ENCODE data around the gene BICD2.
A peak's percentile ranks its signal among the peaks of the same experiment; 100 is the strongest.
"Not testable (repeated sequence)": the region's sequence is repeated elsewhere in the genome, so short reads cannot be mapped to it uniquely, and the experiment has no call there.

Gene BICD2

DNA sequence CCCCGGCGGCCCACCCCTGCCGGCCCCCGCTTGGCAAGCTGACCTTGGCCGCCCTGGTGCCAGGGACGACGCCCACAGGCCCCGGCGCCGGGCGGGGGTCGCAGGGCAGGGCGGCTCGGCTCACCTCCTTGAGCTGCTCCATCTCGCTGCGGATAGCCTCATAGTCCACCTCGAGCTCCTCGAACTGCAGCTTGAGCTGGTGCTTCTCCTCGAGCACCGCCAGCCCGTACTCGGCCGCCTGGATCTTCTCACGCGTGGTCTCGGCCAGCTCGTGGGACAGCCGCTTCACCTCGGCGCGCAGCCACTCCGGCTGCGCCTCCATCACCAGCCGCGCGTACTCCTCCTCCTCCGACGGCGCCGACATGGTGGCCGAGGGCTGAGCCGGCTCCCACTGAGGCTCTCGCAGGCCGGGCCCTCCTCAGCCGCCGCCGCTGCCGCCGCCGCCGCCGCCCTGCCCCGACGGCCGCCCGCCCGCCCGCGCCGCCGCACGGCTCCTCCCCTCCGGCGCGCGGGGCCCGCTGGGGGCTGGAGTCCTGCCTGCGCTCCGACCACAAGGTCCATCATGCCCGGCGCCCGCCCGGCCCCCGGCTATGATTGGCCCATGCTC is at the start of gene BICD2:
Gene BICD2, minus strand, starts transcription at position 453 of the 607 bp plus-strand sequence. Its CDS starts 89 bp downstream, at position 364.
- peak in 2 of 3 experiments; percentile 7 to 8 for DNase-seq (ENCODE audit: low read depth in 2 of 3, low spot score in 2 of 3)

DNA sequence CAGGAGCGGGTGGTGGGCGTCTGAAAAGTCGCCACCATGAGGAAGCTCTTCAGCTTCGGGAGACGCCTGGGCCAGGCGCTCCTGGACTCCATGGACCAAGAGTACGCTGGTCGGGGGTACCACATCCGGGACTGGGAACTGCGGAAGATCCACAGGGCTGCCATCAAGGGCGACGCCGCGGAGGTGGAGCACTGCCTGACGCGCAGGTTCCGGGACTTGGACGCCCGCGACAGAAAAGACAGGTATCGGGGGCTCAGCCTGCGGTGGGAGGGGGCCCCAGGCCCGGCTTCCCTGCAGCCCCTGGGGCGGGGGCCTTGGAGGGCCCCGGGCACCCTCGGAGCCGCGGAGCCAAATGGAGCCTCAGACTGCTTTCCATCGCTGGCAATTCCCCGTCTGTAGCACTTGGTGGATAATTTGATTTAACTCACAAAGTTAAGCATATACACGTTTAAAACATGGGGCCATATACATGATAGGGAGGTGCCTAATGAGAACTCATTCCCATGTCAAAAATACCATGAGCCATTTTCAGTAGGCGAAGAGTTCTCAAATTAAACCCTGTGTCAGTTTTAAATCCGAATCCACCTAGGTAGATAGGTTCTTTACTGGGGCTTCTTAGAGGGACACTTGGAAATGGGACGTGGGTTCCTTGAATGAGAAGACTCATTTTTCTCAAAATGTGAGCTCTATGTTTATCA is 45.1 kb upstream of the BICD2 start:
- DNase-seq (ENCODE audit: low read depth in 2 of 3, low spot score in 2 of 3): not testable (repeated sequence)

DNA sequence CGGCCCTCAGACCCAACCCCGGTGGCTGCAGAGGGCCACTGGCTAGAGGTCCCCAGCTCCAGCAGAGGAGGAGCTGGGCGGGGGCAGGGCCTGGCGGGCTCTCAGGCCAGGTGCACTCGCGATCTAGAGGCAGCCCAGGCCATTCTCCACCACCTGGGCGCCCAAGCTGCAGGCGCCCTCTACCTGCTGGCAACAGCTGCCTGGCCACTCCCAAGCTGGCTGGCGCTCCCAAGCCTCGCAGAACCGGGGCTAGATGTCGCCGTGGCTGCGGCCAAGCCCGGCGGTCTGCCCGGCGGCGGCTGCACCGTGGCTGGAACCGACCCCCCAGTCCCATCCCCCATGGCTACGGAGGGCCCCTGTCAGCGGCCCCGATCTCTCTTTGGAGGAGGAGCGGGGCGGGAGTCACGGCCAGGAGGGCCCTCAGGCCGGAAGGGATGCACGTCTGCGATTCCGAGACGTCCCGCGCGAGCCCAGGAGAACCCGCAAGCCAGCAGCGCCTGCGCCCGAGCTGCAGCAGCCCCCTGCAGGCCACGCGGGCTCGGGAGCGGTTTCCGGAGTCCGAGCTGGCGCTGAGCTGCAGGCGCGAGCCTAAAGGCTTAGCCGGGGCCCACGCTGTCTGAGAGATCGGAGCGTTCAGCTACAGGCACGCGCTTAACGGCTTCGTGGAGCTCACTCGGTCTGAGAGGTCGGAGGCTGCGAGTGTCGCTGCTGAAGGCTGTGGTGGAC is 44.3 kb upstream of the BICD2 start:
- DNase-seq (ENCODE audit: low read depth in 2 of 3, low spot score in 2 of 3): peak in 2 of 3 experiments; percentile 33 to 38

DNA sequence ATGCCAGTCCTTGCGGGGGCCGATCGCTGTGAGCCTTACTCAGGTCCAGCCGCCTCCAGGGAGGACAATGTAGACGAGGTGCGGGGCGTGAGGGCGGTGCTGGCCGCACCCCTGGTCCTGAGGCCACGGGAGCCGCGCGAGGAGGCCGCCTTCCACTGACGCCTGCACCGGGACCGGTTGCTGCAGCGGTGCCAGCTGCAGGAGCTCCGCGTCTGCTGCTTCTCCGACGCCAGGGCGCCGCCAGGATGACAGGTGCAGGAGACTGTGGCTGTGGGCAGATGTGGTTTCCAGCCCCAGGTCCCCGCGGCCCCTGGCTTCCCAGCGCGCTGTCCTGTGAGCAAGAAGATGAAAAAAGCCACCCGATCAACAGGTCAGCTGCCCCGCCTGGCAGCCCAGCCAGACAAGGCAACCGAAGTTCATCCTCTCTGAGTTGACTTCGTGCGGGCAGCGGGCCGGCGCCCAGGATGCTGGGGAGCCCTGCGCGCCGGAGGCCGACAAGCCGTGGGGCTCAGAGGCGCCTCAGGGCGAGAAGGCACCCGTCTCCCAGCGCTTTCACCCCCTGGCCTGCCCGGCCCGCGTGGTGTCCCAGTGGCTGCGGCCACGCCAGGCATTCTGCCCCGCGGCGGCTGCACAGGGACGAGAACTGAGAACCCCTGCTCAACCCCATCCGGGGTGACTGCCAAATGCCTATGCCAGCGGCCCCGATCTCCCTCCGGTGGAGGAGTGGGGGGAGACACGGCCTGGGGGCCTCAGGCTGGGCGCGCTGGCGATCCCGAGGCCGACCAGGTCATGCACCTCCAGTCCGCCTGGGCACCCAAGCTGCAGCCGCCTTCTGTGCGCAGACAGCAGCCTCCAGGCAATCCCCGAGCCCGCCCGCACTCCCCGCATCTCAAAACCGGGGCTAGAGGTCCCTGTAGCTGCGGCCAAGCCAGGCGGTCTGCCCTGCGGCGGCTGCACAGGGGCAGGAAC is 43.4 kb upstream of the BICD2 start:
- peak in 1 of 3 experiments; percentile 17 for DNase-seq (ENCODE audit: low read depth in 2 of 3, low spot score in 2 of 3)

DNA sequence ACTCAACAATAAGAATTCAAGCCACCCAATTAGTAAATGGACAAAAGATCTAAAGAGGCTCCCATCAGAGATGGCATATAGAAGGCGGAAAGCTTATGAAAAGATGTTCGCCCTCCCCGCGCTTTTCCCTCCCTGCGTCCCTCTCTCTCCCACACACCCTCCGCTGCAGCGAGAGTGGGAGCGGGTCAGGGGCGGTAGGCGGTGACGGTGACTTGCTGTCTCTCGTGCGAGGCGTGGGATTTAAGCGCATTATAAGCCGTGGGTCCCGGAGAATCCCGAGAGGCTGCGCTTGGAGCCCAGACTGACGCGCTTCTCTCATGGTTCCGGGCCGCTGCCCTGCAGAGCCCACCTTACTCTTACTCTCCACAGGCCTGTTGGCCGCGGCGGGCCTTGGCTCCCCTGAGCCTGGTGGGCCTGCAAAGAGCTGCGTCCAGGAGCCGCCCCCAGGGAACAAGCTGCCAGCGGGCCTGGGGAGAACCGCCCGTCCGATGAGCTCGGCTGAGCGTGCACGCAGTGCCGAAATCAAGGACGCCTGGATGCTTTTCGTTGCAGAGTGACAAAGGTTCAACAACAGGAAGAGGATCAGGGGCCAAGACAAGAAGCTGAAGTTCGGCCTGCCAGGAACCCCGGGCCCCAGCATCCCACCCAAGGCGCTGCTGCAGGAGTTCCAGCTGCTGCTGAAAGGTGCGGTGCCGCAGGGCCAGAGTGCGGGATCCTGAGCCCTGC is 42.6 kb upstream of the BICD2 start:
- no peak for DNase-seq (ENCODE audit: low read depth in 2 of 3, low spot score in 2 of 3)

DNA sequence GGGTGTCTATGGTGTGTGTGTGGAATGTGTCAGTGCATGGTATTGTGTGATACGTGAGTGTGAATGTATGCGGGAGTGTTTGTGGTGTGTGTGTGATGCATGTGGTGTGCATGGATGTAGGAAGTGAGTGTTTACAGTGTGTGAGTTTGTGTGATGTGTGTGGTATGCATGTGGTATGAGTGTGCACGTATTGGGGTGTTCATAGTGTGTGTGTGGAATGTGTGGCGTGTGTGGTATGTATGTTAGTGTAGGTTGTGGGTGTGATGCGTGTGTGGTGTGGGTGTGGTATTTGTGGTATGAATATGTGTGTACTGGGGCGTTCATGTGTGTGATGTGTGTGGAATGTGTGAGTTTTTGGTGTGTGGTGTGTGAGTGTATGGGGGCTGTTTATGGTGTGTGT is 40.1 kb upstream of the BICD2 start:
- no peak for DNase-seq (ENCODE audit: low read depth in 2 of 3, low spot score in 2 of 3)

DNA sequence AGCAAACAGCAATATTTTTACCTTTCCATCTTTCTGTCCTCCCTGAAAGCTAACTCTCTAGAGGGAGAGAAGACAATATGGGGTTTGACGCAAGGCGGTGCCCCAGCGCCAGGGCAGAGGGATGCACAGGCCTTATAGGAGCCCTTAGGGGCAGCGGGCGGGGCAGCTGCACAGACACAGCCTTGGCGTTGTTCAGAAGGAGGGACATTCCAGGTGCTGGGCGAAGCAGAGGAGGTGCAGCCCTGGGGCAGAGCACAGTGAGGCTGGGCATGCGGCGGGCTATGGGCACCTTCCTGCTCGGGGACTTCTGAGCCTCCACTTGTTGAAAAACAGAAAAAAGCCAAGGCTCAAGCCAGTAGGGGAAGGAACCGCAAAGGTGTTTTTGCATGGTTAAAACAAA is 33.7 kb upstream of the BICD2 start:
- DNase-seq (ENCODE audit: low read depth in 2 of 3, low spot score in 2 of 3): no peak

DNA sequence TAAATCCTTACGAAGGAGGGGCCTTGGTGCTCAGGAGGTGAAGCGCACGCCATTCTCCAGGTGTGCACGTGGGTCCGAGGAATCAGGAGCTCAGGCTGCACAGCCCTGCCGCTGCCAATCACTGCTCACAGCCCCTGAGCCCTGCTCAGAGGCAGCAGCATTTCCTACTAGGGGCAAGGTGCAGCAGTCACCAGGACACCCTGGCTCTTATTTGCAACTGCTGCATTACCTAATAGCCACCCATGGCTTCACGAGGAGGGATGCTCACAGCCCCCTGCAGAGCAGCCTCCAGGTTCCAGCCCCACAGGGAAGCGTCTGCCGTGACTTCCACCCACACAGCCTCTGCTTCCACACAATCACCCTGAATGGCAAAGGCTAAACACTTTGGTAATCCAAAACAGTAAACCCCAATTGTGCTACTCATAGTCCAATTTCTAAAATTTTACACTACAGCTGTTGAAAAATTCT is 31.7 kb upstream of the BICD2 start:
- not testable (repeated sequence) for DNase-seq (ENCODE audit: low read depth in 2 of 3, low spot score in 2 of 3)

DNA sequence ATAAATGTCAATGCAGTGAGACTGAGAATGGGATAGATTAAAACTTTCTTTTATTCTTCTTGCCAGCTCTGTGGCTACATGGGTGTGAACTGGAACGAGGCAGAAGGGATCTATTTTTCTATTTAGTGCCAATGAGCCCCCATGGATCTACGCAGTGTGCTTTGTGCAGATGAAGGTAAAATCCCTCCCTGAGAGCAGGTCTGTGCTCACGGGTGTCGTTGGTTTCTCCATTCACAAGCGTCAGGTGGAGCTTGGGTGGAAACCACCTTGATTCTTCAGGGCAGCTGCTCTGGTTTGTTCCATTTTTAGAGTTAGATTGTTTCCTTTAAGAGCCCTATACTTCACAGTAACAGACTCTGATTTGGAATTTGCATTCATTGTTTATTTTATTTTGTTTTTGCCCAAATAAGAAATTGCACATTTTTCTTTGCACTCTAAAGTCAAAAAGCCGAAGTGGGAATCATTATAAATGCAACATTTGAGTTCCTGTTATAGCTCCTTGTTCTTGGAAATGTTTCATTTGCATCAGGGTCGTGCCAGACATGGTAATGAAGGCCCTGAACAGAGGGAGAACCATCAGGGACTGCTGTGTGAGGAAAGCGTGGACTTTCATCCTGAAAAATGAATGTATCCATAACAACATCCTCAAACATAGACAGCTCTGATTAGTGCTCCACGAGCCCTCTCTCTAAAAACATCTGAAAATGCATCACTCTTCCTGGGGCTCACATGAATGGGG is 31.1 kb upstream of the BICD2 start:
- no peak for DNase-seq (ENCODE audit: low read depth in 2 of 3, low spot score in 2 of 3)

DNA sequence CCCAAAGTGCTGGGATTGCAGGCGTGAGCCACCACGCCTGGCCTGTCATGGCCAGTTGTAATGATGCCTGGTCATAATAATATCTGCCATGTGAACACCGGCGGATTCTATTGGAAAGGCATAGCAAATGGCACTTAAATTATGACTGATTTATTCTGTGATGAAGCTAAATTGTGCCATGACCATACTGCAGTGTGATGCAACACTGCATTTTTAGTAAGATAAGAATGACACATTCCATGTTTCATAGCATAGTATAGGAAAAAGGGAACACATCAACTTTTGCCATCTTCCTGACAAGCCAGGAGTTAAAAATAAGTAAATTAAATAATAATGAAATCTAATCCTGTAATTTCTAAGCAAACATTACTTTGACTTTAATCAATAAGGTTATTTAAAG is 30.4 kb upstream of the BICD2 start:
- no peak for DNase-seq (ENCODE audit: low read depth in 2 of 3, low spot score in 2 of 3)

DNA sequence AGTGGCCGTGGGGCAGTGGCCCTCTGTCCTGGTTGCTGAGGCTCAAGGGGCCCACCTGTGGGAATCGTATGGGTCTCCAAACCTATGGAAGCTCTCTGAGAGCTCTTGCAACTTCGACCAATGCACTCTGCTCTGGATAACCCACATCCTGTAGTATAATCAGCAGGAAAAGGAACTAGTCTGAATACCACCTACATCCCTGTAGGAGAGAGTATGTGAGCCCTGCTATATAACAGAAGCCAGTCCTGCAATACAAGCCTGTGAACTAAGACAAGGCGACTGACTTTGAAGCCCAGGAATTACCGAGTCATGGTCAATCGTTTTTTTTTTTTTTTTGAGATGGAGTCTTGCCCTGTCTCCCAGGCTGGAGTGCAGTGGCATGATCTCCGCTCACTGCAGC is 29.8 kb upstream of the BICD2 start:
- no peak for DNase-seq (ENCODE audit: low read depth in 2 of 3, low spot score in 2 of 3)

DNA sequence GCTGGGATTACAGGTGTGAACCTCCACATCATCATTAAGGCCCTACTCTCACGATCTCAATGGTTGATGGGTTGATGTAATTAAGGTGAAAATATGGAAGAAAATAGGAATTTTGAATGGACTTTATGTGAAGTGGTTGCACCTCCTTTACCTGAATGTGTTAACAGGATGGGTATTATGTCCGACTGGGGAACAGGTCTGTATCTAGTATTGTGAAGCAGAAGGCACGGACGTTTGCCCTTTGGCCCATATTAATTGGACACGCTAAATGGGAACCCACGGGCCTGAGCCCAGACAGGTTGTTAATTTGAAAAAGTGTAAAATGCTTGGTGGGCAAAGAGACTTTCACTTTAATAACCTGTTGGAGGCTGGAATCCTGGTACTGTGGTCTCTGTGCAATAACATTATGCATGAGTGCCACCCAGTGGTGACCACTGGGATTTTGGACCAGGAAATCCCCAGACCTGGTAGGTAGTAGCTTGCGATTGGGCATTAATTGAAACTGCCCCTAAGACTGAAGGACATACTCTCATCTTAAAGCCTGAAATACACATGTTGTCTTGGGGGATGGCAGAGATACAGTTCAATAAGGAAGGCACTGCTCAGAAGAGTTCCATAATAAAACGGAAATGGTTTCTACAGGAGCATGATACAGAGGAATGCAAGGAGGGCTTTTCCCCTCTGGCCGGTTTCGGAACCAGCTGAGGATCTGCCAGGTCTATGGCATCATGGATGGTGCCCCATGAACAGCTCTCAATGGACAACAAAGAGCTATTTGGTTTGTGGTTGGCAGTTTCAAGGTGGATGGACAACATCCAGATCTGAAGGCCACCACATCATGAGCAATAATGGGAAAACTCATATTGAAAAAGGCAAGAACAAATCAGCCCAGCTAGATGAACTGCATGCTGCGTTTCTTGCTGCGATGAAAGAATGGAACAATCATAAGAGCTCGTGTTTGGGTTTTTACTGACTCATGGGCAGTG is 26.2 kb upstream of the BICD2 start:
- peak; percentile 39 to 47 (median 45) for DNase-seq (ENCODE audit: low read depth in 2 of 3, low spot score in 2 of 3)

DNA sequence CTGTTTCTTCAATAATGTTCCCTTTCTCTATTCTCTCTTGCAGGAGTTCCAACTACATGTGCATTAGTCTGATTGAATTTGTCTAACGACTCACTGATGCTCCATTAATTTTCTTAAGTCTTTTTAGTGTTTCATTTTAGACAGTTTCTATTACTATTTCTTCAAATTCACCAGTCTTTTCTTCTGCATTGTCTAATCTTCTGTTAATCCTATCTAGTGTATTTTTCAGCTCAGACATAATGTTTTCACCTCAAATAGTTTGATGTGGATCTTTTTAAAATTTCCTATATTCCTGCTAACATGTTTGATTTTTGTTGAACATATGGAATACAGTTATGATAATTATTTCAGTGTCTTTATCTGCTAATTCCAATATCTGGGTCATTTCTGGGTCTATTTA is 21.7 kb upstream of the BICD2 start:
- DNase-seq (ENCODE audit: low read depth in 2 of 3, low spot score in 2 of 3): no peak

DNA sequence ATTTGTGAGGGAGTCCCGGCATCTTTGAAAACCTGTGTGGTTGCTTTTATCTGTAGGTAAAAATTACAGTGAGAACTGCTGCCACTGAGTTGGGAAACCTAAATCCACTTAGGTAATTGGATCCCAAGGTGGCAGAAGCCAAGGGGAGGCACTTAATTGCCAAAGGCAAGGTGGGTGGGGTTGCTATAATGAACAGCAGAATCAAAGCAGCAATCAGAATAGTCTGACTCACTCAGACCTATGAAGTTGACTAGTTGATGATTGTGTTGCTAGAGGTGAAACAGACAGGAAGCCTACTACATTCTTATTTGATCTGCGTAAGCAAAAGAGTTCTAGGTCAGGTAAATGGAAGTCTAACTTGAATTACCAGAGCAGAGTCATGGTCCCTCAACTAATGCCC is 17.3 kb upstream of the BICD2 start:
- no peak for DNase-seq (ENCODE audit: low read depth in 2 of 3, low spot score in 2 of 3)

DNA sequence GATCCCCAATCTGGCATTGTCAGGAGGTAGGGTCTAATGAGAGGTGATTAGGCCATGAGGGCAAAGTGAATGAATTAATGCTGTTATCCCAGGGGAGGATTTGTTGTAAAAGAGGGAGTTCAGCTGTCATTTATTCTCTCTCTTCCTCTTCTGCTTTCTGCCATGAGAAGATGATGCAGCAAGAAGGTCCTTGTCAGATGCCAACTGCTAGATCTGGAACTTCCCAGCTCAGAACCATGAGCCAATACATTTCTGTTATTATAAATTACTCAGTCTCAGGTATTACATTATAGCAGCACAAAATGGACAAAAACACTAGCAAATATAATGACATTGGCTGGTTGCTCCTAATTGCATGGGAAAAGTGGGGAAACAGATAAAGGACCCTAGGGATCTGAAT is 15.6 kb upstream of the BICD2 start:
- no peak for DNase-seq (ENCODE audit: low read depth in 2 of 3, low spot score in 2 of 3)

DNA sequence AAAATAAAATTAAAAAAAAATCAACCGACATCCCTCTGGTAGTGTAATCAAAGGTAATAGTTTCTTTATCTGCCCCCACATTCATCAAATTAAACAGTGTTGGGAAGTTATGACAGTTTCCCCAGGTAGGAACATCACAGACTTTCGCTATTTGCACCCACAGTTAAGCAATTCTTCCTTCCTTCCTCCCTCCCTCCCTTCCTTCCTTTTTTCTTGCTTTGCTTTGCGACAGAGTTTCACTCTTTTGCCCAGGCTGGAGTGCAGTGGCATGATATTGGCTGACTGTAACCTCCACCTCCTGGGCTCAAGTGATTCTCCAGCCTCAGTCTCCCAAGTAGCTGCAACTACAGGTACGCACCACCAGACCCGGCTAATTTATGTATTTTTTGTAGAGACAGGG is 10.8 kb upstream of the BICD2 start:
- DNase-seq (ENCODE audit: low read depth in 2 of 3, low spot score in 2 of 3): no peak

DNA sequence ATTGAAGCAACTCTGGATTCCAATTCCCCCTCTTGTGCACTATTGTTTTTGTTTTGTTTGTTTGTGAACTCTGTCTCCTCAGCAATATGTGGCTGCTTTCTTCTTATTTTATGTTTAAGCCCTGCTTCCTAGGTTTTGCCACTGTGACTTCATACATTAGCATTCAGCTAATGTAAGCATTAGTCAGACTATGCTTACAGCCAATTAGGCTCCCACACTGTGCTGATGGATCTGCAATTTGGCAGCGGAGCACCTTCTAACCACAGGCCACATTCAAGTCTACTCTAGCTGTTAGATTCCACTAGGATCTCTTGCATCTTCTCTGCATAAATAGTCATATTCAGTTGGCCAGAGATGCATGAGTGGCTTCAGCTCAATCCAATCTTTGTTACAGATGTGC is 9.6 kb upstream of the BICD2 start:
- DNase-seq (ENCODE audit: low read depth in 2 of 3, low spot score in 2 of 3): no peak

DNA sequence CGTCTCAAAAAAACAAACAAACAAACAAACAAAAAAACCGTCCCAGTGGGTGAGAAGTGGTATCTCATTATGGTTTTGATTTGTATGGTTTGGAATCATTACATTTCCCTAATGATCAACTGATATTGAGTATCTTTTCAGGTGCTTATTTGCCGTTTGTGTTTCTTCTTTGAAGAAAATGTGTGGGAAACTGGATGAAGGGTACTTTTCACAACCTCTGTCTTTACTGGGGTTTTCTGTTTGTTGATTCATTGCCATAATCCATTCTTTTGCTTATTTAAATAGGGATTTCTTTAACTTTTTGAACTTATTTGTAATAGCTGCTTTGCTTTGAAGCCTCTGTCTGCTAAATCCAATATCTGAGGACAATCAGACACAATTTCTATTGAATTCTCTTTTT is 9.2 kb upstream of the BICD2 start:
- DNase-seq (ENCODE audit: low read depth in 2 of 3, low spot score in 2 of 3): no peak
